AG09309 (cell line): Measurements from ENCODE around the gene EGFR.

Source experiments
- DNase-seq: peaks from one replicate; pipeline ENCODE4 v3.0.0-alpha.2; 2010; ENCODE audit warnings: low read depth
- H3K4me3 ChIP-seq: 2 replicates; pipeline ENCODE4 v1.5.1; 2011; ENCODE audit warnings: mild to moderate bottlenecking, low read depth, low read length, moderate library complexity; ENCODE audit not compliant: control insufficient read depth
- CTCF ChIP-seq: IDR thresholded peaks from 2 replicates; pipeline ENCODE4 v1.5.1; 2011; ENCODE audit warnings: mild to moderate bottlenecking, low read depth, low read length, inconsistent platforms; ENCODE audit not compliant: insufficient read depth, control insufficient read depth; ENCODE audit errors: missing control alignments

The EGFR gene

GRCh38 chr7:55251911-55252310 lies 233.1 kb downstream of the EGFR start:
- H3K4me3 ChIP-seq, result no peak overlapping the region
- TF ChIP-seq CTCF, result no peak
- no peak for DNase-seq

GRCh38 chr7:55252386-55252785 lies 233.6 kb downstream of the EGFR start:
- TF ChIP-seq CTCF, result no peak
- no peak for DNase-seq
- H3K4me3 ChIP-seq, result no peak overlapping the region

- no peak overlapping the region for H3K4me3 ChIP-seq
- TF ChIP-seq CTCF, result no peak
- no peak for DNase-seq
Measured at GRCh38 chr7:55253188-55253587, 234.4 kb downstream of the EGFR start.

GRCh38 chr7:55254242-55254595 lies 235.4 kb downstream of the EGFR start:
- H3K4me3 ChIP-seq, result peak overlapping the region; percentile 56
- DNase-seq, result no peak
- TF ChIP-seq CTCF, result no peak

- peak; percentile 76 for TF ChIP-seq CTCF
- DNase-seq, result peak; percentile 28
Measured at GRCh38 chr7:55254596-55255495, 236.0 kb downstream of the EGFR start.

GRCh38 chr7:55255496-55256445 lies 237.0 kb downstream of the EGFR start:
- no peak for DNase-seq
- peak overlapping the region; percentile 58 for H3K4me3 ChIP-seq
- TF ChIP-seq CTCF, result peak; percentile 82

More at GRCh38 chr7:55254596-55255495, 236.0 kb downstream of the EGFR start:
- peak overlapping the region; percentile 58 for H3K4me3 ChIP-seq
